SK-N-MC (cell line): ENCODE data around the gene ASPSCR1.

Experiments used
- EZH2 ChIP-seq: fragments of 200-600 bp; sonication (generic); IDR thresholded peaks from one replicate; pipeline ENCODE4 v1.6.1; 2017; ENCODE audit warnings: antibody characterized with exemption
- POLR2AphosphoS5 ChIP-seq: IDR thresholded peaks from 2 replicates; pipeline ENCODE4 v1.6.1; 2012; ENCODE audit warnings: mild to moderate bottlenecking, low read depth, low read length, borderline replicate concordance

DNA sequence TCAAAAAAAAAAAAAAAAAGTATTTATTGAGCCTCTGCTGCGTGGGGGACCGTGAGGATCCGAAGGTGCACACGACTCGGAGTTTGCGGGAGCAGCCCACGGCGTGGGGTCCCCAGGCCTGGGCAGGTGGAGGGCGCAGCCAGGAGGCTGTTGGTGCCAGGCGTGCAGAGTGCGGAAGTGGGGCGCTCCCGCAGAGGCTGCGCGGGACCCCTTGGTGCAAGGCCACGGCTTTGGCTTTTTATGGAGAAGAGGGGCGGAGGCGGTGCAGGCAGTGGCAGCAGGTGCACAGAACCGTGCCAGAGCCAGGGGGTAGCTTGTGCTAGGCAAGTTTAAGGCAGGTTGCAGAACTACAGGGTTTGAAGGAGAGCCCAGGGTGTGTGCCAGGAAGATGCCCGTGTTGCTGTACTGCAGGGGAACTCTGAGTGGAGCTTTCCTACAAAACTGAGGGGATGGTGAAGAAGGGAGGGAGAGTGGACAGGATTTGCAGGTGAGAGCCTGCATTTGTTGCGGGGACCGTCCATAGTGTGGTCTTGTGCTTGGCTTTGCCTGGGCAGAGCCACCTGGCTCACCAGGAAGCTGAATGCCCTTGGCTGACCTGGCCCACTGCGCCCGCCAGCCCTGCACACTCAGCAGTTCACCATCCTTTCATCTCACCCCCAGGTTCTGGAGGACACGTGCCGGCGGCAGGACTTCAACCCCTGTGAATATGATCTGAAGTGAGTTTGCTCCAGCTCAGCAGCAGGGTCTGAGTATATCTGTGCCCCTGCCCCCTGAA lies 1.3 kb downstream of the ASPSCR1 start:
- no peak for TF ChIP-seq EZH2
- TF ChIP-seq POLR2AphosphoS5: no peak
